Measurements from ENCODE around the gene TMCC3. TPM values are rescaled to one million over a fixed set of nuclear protein-coding genes. Genes with fewer than 3 reads are reported as not detected.

The TMCC3 gene
- total and polyA plus RNA-seq, 2 of the 13 experiments (the other 11 are each of a cell fraction or from before 2014, with no cell fraction given) = not detected

DNA sequence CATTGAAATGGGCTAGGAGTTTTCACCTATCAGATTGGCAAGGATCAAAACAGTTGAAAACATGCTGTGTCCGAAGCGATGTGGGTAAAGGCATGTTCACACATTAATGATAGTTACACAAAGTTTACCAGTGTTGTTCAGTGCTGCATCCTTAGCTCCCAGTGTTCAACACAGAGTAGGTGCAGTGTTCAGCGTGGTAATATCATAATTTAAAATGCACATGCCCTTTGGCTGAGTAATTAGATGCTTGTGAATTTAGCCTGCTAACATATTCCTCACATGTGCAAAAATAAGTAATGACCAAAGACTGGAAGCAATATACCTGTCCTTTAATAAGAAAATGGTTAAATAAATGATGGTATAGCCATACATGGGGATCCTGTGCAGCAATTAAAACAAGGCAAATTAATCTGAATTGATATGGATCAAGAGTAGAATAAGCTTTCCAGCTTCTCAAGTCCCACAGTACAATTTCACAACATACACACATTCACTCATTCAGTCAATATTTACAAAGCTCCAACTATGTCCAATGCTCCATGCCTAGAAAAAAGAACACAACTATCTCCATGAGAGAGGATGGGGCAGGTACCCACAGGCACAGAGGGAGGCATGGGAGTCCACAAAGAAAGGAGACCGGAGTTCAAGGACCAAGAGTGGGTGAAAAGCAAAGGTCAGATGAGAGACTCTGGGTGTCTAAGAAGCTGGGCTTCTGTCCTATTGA lies 12.8 kb downstream of the TMCC3 start (continued):
- TF ChIP-seq ZKSCAN1 (IDR thresholded peaks at IDR 0.05; ENCODE audit: low read length) (peak; percentile 23; the same call in 1 of the 2 replicates), PPARG (CRISPR knock-in tag; conservative IDR thresholded peaks at IDR 0.05) (peak; percentile 54), ZNF503 (CRISPR knock-in tag; IDR thresholded peaks at IDR 0.05) (0 out of 2 replicates have a peak, but pooled peaks have one; percentile 14), ZBTB7A (CRISPR knock-in tag; IDR thresholded peaks at IDR 0.05) (no peak)
- TF ChIP-seq, protein P1, sequence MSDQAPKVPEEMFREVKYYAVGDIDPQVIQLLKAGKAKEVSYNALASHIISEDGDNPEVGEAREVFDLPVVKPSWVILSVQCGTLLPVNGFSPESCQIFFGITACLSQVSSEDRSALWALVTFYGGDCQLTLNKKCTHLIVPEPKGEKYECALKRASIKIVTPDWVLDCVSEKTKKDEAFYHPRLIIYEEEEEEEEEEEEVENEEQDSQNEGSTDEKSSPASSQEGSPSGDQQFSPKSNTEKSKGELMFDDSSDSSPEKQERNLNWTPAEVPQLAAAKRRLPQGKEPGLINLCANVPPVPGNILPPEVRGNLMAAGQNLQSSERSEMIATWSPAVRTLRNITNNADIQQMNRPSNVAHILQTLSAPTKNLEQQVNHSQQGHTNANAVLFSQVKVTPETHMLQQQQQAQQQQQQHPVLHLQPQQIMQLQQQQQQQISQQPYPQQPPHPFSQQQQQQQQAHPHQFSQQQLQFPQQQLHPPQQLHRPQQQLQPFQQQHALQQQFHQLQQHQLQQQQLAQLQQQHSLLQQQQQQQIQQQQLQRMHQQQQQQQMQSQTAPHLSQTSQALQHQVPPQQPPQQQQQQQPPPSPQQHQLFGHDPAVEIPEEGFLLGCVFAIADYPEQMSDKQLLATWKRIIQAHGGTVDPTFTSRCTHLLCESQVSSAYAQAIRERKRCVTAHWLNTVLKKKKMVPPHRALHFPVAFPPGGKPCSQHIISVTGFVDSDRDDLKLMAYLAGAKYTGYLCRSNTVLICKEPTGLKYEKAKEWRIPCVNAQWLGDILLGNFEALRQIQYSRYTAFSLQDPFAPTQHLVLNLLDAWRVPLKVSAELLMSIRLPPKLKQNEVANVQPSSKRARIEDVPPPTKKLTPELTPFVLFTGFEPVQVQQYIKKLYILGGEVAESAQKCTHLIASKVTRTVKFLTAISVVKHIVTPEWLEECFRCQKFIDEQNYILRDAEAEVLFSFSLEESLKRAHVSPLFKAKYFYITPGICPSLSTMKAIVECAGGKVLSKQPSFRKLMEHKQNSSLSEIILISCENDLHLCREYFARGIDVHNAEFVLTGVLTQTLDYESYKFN (CRISPR knock-in tag; conservative IDR thresholded peaks at IDR 0.05) = 0 out of 2 replicates have a peak, but pooled peaks have one; percentile 14

DNA sequence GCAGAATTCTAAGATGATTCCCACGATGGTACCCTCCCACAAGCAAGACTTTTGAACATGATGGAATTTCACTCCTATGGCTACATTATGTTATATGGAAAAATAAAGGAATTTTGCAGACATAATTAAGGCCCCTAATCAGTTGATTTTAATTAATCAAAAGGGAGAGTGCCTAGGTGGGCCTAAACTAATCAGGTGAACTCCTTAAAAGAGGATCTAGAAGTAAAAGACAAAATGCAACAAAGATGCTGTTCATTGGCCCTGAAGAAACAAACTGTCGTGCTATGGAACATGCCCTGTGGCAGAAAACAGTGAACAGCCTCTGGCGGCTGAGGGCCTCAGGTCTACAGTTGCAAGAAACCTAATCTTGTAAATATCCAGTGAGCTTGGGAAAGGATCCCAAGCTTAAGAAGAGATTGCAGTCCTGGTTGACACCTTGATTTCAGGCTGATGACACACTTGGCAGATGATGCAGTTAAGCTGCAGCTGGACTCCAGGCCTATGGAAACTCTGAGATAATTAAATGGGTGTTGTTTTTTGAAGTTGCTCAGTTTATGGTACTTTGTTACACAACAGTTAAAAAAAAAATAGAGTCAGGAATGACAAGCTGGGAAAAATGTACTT lies 13.8 kb downstream of the TMCC3 start:
- H3K36me3 ChIP-seq (replicated peaks in 1 of 2; ENCODE audit: control insufficient read depth in 1 of 2, insufficient read depth in 2 of 2, low read length in 2 of 2) = no peaks in the 10 kb centered on the region
- no peaks in the 10 kb centered on the region; a peak in 2 of 5 replicates for H3K27me3 ChIP-seq (ENCODE audit: control insufficient read depth in 1 of 2, insufficient read depth in 2 of 2, low read length in 2 of 2)
- no peak overlapping the region for H3K4me2 ChIP-seq (ENCODE audit: low read depth, low read length)
- H3K9me3 ChIP-seq (ENCODE audit: low read length) = no peaks in the 10 kb centered on the region
- H3K4me3 ChIP-seq (replicated peaks in 1 of 3; ENCODE audit: insufficient read depth in 1 of 3, low read depth in 2 of 3, low read length in 3 of 3) = no peak overlapping the region
- in situ Hi-C loops (cut with HindIII; ENCODE audit: extremely low pct_ligation_motif_present, low pct_unique_long_range_greater_than_20kb) (no loop called here), intact Hi-C loops (cut with micrococcal nuclease; ENCODE audit: unreplicated experiment) (loop anchor here (5.0 kb wide), 1 partner anchor 44 kb away; no protein-coding TSS in a partner anchor)
- H3K4me1 ChIP-seq (ENCODE audit: insufficient read depth, low read length) = peaks cover 6% of the 10 kb centered on the region; the same call in 1 of the 2 replicates
- H4K20me1 ChIP-seq (ENCODE audit: insufficient read depth, low read length) = no peaks in the 10 kb centered on the region
- no peaks in the 10 kb centered on the region for H3K79me2 ChIP-seq (ENCODE audit: insufficient read depth, low read length)
- ChIA-PET POLR2A (no interaction called here), CTCF (ENCODE audit: low intra/inter-chr PET ratio, low total read pairs) (no interaction called here)
- no peak overlapping the region for H3K27ac ChIP-seq (ENCODE audit: extremely low read length, insufficient read depth, low read length)
- no peak overlapping the region for H2AFZ ChIP-seq (ENCODE audit: low read length)
- DNase-seq (ENCODE audit: low spot score) (no peak), ATAC-seq (no peak), FAIRE-seq (no peak)
- WGBS (ENCODE audit: low lambda C conversion rate) = 14% methylated on average over 3 of the region's 3 CpGs
- TF ChIP-seq ZNF501 (CRISPR knock-in tag; IDR thresholded peaks at IDR 0.05) (no peak), MLLT10 (CRISPR knock-in tag; IDR thresholded peaks at IDR 0.05) (no peak), ZSCAN9 (CRISPR knock-in tag; IDR thresholded peaks at IDR 0.05; ENCODE audit: borderline replicate concordance) (no peak), ZNF460 (CRISPR knock-in tag; IDR thresholded peaks at IDR 0.05; ENCODE audit: borderline replicate concordance) (no peak), BATF2 (CRISPR knock-in tag; IDR thresholded peaks at IDR 0.05) (no peak), SNRNP70 (IDR thresholded peaks at IDR 0.05; ENCODE audit: low read depth, low read length) (no peak), PHF21A (CRISPR knock-in tag; IDR thresholded peaks at IDR 0.05) (no peak), HES4 (CRISPR knock-in tag; IDR thresholded peaks at IDR 0.05; ENCODE audit: borderline replicate concordance) (no peak), NFE2L1 (CRISPR knock-in tag; IDR thresholded peaks at IDR 0.05; ENCODE audit: borderline replicate concordance) (no peak)
- TF ChIP-seq, protein P2, sequence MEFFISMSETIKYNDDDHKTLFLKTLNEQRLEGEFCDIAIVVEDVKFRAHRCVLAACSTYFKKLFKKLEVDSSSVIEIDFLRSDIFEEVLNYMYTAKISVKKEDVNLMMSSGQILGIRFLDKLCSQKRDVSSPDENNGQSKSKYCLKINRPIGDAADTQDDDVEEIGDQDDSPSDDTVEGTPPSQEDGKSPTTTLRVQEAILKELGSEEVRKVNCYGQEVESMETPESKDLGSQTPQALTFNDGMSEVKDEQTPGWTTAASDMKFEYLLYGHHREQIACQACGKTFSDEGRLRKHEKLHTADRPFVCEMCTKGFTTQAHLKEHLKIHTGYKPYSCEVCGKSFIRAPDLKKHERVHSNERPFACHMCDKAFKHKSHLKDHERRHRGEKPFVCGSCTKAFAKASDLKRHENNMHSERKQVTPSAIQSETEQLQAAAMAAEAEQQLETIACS (CRISPR knock-in tag; IDR thresholded peaks at IDR 0.05) = no peak
- no peak overlapping the region for H3K9ac ChIP-seq (ENCODE audit: insufficient read depth, low read depth, low read length)
- BruUV-seq (replicated peaks) = no TSS peak
